Ovary (tissue), 3 donors: ENCODE measurements around the gene GAGE12H.
"Not testable (repeated sequence)": the region's sequence is repeated elsewhere in the genome, so short reads cannot be mapped to it uniquely, and the experiment has no call there.

Source experiments
- EP300 ChIP-seq: sonication (generic); formaldehyde crosslinking; IDR thresholded peaks from one replicate; pipeline ENCODE4 v1.6.1; 2017; ENCODE audit warnings: antibody characterized with exemption
- POLR2A ChIP-seq: fragments of 450-650 bp; IDR thresholded peaks from one replicate; pipeline ENCODE4 v1.6.1; 2017; ENCODE audit warnings: antibody characterized with exemption, mild to moderate bottlenecking, moderate library complexity
- TF ChIP-seq, protein P1 (sequence below), 3 donors: fragments of 450-650 bp in 2 of 3; fragments of 200-600 bp in 1 of 3; IDR thresholded peaks; one replicate each; pipeline versions ENCODE4 v1.5.1 to v1.8.0; 2016 to 2022; ENCODE audit warnings: antibody characterized with exemption in 3 of 3, mild to moderate bottlenecking in 1 of 3
- donor health status: DM: no; HTN: no; CAD: no.

- TF ChIP-seq, protein P1, sequence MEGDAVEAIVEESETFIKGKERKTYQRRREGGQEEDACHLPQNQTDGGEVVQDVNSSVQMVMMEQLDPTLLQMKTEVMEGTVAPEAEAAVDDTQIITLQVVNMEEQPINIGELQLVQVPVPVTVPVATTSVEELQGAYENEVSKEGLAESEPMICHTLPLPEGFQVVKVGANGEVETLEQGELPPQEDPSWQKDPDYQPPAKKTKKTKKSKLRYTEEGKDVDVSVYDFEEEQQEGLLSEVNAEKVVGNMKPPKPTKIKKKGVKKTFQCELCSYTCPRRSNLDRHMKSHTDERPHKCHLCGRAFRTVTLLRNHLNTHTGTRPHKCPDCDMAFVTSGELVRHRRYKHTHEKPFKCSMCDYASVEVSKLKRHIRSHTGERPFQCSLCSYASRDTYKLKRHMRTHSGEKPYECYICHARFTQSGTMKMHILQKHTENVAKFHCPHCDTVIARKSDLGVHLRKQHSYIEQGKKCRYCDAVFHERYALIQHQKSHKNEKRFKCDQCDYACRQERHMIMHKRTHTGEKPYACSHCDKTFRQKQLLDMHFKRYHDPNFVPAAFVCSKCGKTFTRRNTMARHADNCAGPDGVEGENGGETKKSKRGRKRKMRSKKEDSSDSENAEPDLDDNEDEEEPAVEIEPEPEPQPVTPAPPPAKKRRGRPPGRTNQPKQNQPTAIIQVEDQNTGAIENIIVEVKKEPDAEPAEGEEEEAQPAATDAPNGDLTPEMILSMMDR (IDR thresholded peaks at IDR 0.05), result not testable (repeated sequence)
- not testable (repeated sequence) for TF ChIP-seq POLR2A, EP300
Observed at GRCh38 chrX:49589196-49589595, 9.4 kb downstream of the GAGE12H start, which contains the start of gene GAGE2A.
